ENCODE results near the gene FBXO45.
"Not testable (repeated sequence)": the region's sequence is repeated elsewhere in the genome, so short reads cannot be mapped to it uniquely, and the experiment has no call there.

GRCh38 chr3:196549312-196549711, 19.1 kb upstream of the FBXO45 start:
- not testable (repeated sequence) for TF ChIP-seq CTCF (IDR thresholded peaks at IDR 0.05; ENCODE audit: insufficient read depth, low read depth, low read length); EZH2 (IDR thresholded peaks at IDR 0.05; ENCODE audit: insufficient read depth, low read length)
